HT-29 (cell line): ENCODE measurements around the gene ATP6V1B1. TPM values are rescaled to one million over a fixed set of nuclear protein-coding genes. Genes with fewer than 3 reads are reported as not detected.

Experiments
- DNase-seq: peaks from one replicate; pipeline ENCODE4 v3.0.0-alpha.2; 2015; ENCODE audit warnings: low spot score
- total RNA-seq: library from RNA; depleted of rRNA; stranded (reverse); fragments of >200 nt; shearing (Covaris generic); gene quantifications from 2 replicates; pipeline ENCODE4 v1.2.3, GENCODE V29; 2014

Gene ATP6V1B1
- total RNA-seq, 1 experiment from 2014 or later, result 43.9 TPM

DNA sequence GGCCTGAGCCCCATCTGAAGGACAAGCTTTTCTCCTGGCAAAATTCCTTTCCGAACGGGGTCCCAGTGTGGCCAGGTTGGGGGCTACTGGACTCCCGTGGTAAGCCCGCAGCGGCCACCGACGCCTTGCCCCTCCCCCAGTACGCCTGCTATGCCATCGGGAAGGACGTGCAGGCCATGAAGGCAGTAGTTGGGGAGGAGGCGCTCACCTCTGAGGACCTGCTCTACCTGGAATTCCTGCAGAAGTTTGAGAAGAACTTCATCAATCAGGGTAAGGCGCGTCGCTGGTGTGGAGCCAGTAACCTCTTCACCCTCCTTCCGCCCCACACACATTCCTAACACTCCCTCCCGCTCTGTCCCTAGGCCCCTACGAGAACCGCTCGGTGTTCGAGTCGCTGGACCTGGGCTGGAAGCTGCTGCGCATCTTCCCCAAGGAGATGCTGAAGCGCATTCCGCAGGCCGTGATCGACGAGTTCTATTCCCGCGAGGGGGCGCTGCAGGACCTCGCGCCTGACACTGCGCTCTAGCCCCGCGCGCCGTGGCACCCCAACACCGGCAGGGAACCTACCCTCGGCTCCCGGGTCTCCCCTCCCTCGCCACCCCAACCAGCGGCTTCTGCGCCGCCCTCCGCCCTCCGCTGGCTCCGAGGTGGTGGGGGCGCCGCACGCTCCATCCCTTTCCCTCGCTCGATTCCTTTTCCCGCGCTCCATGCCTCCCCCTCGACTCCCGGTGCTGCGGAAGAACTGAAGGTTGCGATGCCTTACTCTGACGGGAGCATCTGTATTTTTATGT, 29.1 kb downstream of the ATP6V1B1 start:
- DNase-seq, result no peak

GRCh38 chr2:70965506-70965905, 29.8 kb downstream of the ATP6V1B1 start:
- DNase-seq, result no peak

DNA sequence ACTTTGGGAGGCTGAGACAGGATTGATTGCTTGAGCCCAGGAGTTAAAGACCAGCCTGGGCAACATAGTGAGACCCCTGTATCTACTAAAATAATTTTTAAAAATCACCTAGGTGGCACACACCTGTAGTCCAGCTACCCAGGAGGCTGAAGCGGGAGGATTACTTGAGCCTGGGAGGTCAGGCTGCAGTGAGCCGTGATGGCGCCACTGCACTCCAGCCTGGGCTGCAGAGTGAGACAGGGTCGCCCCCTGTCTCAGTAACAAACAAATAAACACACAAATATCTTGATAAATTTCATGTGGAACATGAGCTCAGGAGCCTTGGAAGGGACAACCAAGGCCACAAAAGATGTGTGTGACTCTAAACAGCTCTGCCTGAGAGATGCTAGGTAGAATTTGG, 31.0 kb downstream of the ATP6V1B1 start:
- no peak for DNase-seq

DNA sequence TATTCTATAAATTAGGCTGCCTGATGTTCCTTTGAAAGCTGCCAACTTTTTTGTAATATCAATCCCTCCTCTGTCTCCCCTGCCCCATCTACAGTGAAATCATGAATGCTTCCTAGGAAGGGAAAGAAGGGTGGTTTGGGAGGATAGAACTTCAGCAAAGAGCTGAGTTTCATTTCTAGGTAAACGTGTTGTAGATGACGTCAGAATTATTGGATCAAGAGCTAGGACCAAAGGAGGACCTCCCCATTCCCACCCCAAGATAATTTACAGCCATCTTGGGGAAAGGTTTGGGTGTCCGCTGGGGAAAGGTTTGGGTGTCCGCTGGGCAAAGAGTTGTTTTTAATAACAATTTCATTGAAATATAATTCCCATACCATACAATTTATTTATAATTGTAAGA, 31.5 kb downstream of the ATP6V1B1 start:
- no peak for DNase-seq

GRCh38 chr2:70974592-70974991, 38.9 kb downstream of the ATP6V1B1 start:
- DNase-seq, result no peak

DNA sequence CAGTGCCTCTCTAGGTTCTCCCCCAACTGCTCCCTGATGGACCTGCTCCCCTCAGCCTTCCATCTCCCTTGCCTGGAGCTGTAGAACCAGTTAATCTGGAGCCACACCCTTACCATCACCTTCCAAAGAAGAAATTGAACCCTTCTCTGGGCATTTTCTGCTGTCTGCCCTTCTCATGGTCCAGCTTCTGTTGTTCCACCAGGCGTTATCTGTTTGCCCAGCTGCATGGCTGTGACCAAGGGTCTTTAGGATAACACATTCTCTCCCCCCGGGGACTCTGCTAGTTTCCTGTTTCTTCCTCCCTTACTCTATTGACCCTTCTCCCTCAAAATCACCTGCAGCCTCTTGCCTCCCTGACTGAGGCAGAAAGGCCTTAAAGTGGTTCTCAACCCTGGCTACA, 39.5 kb downstream of the ATP6V1B1 start:
- no peak for DNase-seq

GRCh38 chr2:70977605-70978205, 42.0 kb downstream of the ATP6V1B1 start:
- peak; percentile 45 for DNase-seq

- DNase-seq, result peak; percentile 16
Measured at GRCh38 chr2:70978341-70979179, 42.9 kb downstream of the ATP6V1B1 start, which contains the start of gene ANKRD53. Gene ANKRD53, plus strand, starts transcription at chr2:70978630. Its CDS starts 16 bp downstream, at chr2:70978646.

- no peak for DNase-seq
Measured at GRCh38 chr2:70979180-70979488, 43.4 kb downstream of the ATP6V1B1 start.

DNA sequence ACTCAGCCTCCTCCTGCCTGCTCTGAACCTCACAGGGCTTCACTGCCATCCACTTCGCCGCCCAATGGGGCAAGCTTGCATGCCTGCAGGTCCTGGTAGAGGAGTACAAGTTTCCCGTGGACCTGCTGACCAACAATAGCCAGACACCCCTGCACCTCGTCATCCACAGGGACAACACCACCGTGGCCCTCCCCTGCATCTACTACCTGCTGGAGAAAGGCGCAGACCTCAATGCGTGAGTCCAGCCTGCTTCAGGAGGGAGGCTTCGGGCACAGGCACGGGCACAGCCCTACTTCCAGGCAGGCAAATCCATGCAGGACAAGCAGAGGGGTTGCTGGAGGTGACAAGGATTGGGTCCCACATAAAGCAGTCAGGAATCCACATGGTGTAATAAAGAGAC, 43.9 kb downstream of the ATP6V1B1 start:
- no peak for DNase-seq

DNA sequence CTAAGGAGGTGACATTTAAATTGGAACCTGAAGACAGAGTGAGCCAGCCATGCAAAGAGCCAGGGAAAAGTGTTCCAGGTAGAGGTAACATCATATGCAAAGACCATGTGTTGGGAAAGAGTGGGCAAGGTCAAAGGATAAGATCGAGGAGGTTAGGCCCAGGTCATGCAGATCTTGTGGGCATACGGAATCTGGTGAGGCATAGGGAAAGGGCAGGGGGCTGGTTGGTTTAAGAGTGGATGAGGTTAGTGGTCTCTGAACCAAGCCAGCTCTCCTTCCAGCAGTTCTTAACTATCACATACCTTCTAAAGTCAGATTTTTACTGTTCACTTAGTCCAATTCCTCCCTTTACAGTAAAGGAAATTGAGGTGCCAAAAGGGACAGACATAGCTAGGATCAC, 45.7 kb downstream of the ATP6V1B1 start:
- DNase-seq, result no peak

GRCh38 chr2:70981866-70982810, 46.4 kb downstream of the ATP6V1B1 start:
- DNase-seq, result no peak

GRCh38 chr2:70982971-70983370, 47.3 kb downstream of the ATP6V1B1 start:
- DNase-seq, result no peak

DNA sequence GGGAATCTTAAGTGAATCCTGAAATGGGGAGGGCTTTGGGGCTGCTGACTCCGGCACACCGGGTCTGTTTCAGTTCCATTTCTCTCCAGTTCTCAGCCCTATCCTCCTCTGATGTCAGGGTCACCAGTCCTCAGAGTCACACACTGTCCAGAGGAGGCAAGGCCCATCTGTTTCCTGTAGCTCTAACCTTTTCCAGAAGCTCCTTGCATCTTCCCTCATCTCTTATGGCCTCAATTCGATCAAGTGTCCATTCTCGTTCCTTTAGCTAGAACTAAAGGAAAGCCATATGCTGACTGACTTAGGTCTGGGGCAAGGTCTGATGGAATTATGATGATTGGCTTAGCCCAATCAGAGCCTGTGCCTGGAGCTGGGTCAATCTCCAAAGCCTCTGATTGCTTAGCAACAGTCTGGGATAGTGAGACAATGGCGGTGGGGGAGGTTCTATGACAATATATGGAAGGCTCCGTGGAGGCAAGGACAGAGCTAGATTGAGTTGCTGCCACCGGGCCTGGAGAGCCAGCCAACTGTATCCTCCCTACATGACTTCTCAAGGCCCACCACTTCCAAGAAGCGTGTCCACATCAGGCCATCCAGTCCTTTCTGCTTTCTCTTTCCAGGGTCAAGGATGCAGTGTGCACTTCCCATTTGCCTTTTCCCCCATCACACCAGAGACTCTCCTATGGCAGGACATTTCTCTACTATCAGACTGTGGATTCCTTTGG, 48.0 kb downstream of the ATP6V1B1 start:
- DNase-seq, result no peak

- DNase-seq, result no peak
Measured at GRCh38 chr2:70984228-70984575, 48.5 kb downstream of the ATP6V1B1 start.

DNA sequence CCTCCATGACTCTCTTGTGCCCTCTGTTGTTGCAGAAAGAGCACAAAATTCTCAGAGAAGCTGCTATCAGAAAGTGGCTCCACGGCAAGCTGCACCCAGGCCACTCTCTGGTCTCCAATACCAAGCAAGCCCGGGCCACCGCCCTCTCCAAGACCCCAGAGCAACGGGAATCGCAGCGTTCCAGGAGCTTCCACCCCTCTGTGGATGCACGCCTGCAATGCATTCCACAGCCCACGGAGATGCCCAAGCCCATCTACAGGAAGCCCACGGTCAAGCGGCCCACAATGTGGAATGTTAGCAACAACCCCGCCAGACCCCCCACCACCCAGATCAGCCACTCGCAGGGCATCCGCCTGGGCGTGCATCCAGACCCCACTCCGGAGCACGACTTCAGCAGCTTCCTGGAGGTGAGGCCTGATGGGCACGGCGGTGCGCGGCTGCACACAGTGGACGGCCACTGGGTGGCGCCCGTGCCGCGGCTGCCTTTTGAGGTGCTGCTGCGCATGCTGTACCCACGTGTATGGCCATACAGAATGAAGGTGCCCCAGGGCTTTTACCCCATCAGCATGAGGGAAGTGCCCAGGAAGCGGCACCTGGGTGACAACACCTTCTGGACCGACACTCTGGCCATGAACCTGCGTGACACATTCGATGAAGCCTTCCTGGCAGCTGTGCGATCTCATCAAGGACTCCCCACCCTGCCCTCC, 49.0 kb downstream of the ATP6V1B1 start:
- DNase-seq, result peak; percentile 79

DNA sequence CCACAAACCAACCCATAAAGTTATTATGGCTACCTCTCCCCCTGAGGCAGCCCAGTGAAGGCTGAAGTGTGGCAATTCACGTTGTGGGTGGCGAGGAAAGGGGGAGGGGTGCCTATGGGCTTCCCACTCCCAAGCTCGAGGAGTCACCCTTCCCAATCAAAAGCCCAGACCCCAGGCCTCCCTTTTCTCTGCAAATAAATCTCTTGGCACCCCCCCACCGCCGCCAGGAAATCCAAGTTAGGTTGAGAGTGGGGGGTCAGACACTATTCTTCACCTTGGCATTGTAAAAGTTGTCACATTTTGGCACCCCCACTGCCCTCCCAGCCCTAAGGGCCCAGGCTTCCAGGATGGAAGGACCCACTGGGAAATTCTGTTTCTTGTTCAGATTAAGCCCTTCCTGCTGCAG, 49.6 kb downstream of the ATP6V1B1 start:
- no peak for DNase-seq

- DNase-seq, result no peak
Measured at GRCh38 chr2:70985956-70986355, 50.3 kb downstream of the ATP6V1B1 start.

DNA sequence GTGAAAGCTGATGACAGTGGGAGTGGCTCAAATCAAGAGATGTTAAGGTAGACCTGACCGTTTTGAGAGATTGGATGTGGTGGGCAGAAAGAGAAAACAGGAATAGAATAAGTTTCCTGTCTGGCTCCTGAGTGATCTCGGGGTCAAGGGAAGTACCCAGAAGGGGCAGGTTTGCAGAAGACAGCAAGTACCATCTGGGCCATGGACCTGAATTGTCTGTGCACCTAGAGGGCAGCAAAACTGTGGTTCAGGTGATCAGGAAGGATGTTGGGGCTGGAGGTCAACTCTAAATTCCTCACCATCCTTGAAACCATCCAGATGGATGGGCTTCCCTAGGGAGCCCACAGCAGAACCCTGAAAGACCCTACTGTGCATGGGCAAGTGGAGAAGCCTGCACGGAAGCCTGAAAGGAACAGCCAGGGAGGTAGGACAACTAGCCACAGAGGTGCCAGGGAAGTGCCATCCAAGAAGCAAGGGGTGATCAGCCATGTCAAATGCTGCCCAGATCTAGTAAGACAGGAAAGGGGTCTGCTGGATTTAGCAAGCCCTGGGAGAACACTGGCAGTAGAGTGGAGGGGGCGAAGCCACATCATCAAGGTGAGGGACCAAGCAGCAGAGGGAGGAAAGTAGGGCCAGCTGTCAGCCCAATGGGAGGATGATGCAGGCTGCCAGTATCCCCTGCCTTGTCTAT, 50.9 kb downstream of the ATP6V1B1 start:
- DNase-seq, result no peak

DNA sequence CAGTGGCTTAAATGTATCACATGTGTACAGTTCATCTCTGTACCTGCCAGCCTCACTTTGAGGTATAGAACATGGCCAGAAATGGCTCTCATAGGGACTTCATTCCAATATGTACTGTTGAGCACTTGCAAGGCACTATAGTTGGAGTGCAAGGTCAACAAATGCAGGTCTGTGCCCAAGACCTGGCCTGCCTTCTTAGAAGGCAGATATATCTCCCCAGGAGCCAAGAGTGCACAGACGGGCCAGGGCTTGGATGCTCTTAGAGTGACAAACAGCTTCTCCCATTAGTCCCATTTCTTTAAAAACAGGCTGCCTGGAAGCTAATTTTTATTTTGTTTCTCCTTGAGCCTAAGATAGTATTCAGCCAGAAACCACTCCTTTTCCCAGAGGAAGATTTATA, 51.7 kb downstream of the ATP6V1B1 start:
- no peak for DNase-seq
